Mucosa of gallbladder (tissue), 1 donor: ENCODE measurements around the gene DTX1. TPM values are rescaled to one million over a fixed set of nuclear protein-coding genes. Genes with fewer than 3 reads are reported as not detected.
"Not testable (repeated sequence)": the region's sequence is repeated elsewhere in the genome, so short reads cannot be mapped to it uniquely, and the experiment has no call there.

Experiments used
- DNase-seq: peaks from one replicate; pipeline ENCODE4 v3.0.0-alpha.2; 2020; ENCODE audit warnings: low spot score
- total RNA-seq: library from RNA; stranded (reverse); gene quantifications from one replicate; pipeline ENCODE4 v1.2.1, GENCODE V29; 2021
- donor health status: DM: no; HTN: no; CAD: no.

Gene DTX1
- total RNA-seq, 1 donor from 2014 or later = 4.1 TPM

- no peak for DNase-seq
Measured at GRCh38 chr12:113114447-113115178, 58.1 kb downstream of the DTX1 start.

GRCh38 chr12:113115455-113116126, 59.1 kb downstream of the DTX1 start:
- DNase-seq = no peak

GRCh38 chr12:113116875-113117274, 60.3 kb downstream of the DTX1 start:
- no peak for DNase-seq

- DNase-seq = not testable (repeated sequence)
Measured at GRCh38 chr12:113117684-113118083, 61.2 kb downstream of the DTX1 start.

- DNase-seq = no peak
Measured at GRCh38 chr12:113118142-113118541, 61.6 kb downstream of the DTX1 start.

GRCh38 chr12:113119980-113120669, 63.6 kb downstream of the DTX1 start:
- DNase-seq = no peak

- DNase-seq = no peak
Measured at GRCh38 chr12:113120670-113121370, 64.3 kb downstream of the DTX1 start.

- no peak for DNase-seq
Measured at GRCh38 chr12:113127791-113128199, 71.3 kb downstream of the DTX1 start.

GRCh38 chr12:113128802-113129663, 72.5 kb downstream of the DTX1 start:
- DNase-seq = no peak

GRCh38 chr12:113129664-113130456, 73.3 kb downstream of the DTX1 start:
- no peak for DNase-seq

GRCh38 chr12:113130457-113131135, 74.1 kb downstream of the DTX1 start:
- no peak for DNase-seq

GRCh38 chr12:113131556-113131955, 75.0 kb downstream of the DTX1 start:
- DNase-seq = no peak

- DNase-seq = no peak
Measured at GRCh38 chr12:113133036-113133435, 76.5 kb downstream of the DTX1 start.

- no peak for DNase-seq
Measured at GRCh38 chr12:113133666-113134065, 77.1 kb downstream of the DTX1 start.

GRCh38 chr12:113134071-113134470, 77.5 kb downstream of the DTX1 start:
- no peak for DNase-seq

GRCh38 chr12:113134521-113134951, 78.0 kb downstream of the DTX1 start:
- DNase-seq = no peak

GRCh38 chr12:113135178-113136127, 78.9 kb downstream of the DTX1 start, which contains the start of gene RASAL1:
Gene RASAL1, minus strand, starts transcription at chr12:113135761. Its CDS starts 299 bp downstream, at chr12:113135462.
- DNase-seq = no peak
